Upper lobe of left lung (tissue), 4 donors: ENCODE results near the gene SLC17A2.

Source experiments
- EP300 ChIP-seq, 4 donors: sonication (generic); formaldehyde crosslinking; IDR thresholded peaks; one replicate each; pipeline ENCODE4 v1.5.1; 2017; ENCODE audit warnings: antibody characterized with exemption in 4 of 4, control low read depth in 2 of 4
- POLR2A ChIP-seq, 4 donors: fragments of 450-650 bp; IDR thresholded peaks; one replicate each; pipeline ENCODE4 v1.5.1; 2016 to 2017; ENCODE audit warnings: antibody characterized with exemption in 4 of 4, mild to moderate bottlenecking in 2 of 4
- POLR2AphosphoS5 ChIP-seq, 2 donors: sonication (generic); formaldehyde crosslinking; IDR thresholded peaks; one replicate each; pipeline ENCODE4 v1.5.1; 2017; ENCODE audit warnings: antibody characterized with exemption in 2 of 2
- TF ChIP-seq, protein P1 (sequence below), 6 experiments: fragments of 450-650 bp in 4 of 6; fragments of 200-600 bp in 2 of 6; sonication (generic) in 2 of 6; IDR thresholded peaks; one replicate each; pipeline ENCODE4 v1.5.1; 2016 to 2019; ENCODE audit warnings: antibody characterized with exemption in 6 of 6

DNA sequence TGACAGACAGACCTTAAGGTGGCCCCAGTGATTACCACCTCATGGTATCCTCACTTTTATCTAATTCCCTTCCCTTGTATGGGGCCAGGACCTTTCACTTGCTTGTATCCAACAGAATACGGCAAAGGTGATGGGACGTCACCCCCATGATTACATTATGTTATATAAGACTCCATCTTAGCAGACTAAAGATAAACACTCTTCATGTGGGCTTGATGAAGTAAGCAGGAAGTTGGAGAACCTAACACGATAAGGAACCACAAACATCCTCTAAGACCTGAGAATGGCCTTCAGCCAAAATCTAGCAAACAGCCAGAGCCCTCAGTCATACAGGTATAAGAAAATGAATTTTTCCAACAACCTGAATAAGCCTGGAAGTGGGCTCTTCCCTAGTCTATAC, 64.5 kb downstream of the SLC17A2 start:
- TF ChIP-seq POLR2A (IDR thresholded peaks at IDR 0.05) (no peak), POLR2AphosphoS5 (IDR thresholded peaks at IDR 0.05) (no peak), EP300 (IDR thresholded peaks at IDR 0.05) (no peak)
- TF ChIP-seq, protein P1, sequence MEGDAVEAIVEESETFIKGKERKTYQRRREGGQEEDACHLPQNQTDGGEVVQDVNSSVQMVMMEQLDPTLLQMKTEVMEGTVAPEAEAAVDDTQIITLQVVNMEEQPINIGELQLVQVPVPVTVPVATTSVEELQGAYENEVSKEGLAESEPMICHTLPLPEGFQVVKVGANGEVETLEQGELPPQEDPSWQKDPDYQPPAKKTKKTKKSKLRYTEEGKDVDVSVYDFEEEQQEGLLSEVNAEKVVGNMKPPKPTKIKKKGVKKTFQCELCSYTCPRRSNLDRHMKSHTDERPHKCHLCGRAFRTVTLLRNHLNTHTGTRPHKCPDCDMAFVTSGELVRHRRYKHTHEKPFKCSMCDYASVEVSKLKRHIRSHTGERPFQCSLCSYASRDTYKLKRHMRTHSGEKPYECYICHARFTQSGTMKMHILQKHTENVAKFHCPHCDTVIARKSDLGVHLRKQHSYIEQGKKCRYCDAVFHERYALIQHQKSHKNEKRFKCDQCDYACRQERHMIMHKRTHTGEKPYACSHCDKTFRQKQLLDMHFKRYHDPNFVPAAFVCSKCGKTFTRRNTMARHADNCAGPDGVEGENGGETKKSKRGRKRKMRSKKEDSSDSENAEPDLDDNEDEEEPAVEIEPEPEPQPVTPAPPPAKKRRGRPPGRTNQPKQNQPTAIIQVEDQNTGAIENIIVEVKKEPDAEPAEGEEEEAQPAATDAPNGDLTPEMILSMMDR (IDR thresholded peaks at IDR 0.05), result no peak
